HG03354 (cell line): ENCODE data around the gene HEATR5B.

ENCODE experiments used
- ATAC-seq: cut with Tn5 transposase; IDR thresholded peaks from one replicate; pipeline ENCODE4 v1.9.1; 2021; ENCODE audit warnings: mild to moderate bottlenecking; ENCODE audit not compliant: unreplicated experiment, poor library complexity, severe bottlenecking

The HEATR5B gene

DNA sequence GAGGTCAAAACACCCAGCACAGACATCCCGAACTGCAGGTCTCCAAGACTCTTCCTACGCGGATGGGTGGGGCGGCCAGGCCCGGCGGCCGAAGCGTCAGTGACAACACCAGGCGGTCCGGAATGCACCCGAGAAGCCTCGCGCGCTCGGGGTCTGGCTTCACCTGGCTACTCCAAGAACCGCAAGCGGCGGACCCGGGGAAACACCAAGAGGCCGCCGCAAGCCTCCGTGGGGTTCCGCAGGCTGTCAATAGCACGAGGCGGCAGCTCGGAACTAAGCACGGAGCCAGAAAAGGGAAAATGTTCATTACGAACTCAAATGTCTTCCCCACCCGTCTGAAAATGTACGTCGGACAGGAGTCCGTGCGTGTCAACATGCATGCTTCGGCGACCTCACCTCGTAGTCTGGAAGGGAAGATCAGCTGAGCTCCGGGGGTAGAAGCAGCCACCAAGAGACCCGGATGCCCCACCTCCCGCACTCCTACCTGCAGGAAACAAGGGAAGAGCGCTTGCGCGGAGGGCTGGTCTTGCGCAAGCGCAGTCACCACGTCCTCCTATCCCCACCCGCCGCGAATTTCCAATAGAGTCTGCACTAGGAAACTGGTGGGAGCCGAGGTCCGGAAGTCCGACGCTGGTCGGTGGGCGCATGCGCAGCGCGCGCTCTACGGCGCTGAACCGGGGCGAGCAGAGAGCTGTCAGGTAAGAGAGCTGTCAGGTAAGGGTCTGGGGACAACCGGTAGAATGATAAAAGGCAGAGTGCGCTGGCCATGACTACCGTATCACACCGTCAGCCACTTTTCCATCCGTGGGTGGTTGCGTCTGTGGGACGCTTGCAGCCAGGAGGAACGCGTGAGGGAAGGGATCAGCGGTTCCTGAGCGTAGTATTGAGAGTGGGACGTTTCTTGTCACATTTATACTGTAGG lies at the start of gene HEATR5B, which contains the start of gene GPATCH11:
Gene HEATR5B (minus strand): TSS at position 500 of the 922 bp plus-strand sequence. CDS start 958 bp downstream, outside the sequence.
Gene GPATCH11 (plus strand): TSS at position 646 of the 922 bp plus-strand sequence. CDS start 3,864 bp downstream, outside the sequence.
- ATAC-seq, result peak; percentile 81

DNA sequence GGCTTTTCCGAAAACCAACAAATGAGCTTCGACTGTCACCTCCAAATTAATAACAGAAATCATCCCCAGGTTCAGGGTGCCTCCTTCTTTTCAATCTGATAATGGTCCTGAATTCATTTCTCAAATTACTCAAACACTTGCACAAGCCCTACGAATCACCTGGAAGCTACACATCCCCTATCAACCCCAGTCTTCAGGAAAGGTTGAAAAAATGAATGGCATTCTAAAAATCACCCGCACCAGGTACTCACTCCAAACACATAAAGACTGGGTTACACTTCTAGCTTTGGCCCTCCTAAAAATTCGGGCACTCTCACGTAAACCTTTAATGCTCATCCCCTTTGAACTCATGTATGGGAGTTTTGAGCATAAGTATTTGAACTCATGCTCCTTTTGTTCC lies 48.7 kb upstream of the HEATR5B start:
- no peak for ATAC-seq

DNA sequence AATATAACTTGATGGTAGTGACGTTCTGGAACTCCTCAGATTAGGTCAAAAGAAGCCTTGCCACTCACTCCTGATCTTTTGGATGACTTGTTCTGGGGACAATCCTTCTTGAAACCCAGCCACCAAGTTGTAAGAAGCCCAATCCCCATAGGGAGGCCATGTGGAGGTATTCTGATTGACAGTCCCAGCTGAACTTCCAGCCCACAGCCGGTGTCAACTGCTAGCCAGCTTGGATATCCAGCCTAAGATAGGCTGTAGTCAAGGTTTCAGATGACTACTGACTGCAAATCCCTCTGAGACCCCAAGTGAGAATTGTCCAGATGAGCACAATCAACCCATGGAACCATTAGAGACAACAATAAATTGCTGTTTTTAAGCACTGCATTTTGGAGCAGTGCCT lies 41.2 kb upstream of the HEATR5B start:
- no peak for ATAC-seq

DNA sequence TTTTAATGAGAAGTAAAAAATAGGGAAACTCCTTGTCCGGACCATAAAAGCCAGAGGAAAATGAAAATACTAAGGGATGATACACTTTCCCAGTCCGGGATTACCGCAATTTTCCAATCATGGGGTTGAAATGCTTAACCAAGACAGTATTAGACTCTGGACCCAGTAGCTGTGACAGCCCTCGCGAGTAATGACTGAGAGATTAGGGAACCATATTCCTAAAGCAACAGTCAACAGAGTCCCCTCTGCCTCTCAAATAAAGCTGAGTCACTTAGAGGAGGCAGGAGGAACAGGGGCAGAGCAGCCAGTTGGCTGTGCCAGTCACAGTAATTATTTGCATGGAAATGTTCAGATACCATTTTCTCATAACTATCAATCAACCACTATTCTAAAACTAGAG lies 35.0 kb upstream of the HEATR5B start:
- no peak for ATAC-seq

DNA sequence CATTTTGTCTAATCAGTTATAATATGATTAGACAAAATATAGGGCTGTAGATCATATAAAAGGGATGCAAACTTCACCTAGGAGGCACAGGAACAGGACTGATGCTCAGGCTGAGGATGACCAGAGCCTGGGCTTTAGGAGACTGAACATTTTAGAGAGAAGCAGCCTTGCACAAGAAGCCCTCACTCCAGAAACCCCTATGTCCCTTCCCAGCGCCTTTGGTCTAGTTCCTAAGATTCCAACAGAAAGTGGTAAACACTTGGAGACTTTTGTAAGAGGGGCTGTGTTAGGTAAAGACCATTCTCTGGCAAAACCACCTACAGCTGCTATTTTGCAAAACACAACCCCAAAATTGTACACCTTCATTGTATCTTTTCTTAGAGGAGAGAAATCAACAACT lies 33.4 kb upstream of the HEATR5B start:
- no peak for ATAC-seq

DNA sequence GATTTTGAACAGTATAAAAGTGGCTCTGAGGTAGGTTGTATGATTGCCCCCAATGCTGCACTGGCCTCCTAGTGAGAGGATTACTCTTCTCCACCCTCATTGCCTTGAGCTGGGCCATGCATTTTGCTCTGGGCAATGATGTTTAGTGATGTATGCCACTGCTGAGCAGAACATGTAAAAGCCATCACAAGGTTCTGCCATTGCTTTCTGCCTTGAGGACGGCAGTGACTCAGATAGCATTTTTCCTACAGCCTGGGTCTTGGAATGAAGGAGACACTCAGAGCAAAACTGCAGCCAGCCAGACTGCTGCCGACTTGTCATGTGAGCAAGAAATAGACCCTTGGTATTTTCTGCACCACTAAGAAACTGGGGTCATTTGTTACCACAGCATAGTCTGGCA lies 27.8 kb upstream of the HEATR5B start:
- ATAC-seq, result no peak

DNA sequence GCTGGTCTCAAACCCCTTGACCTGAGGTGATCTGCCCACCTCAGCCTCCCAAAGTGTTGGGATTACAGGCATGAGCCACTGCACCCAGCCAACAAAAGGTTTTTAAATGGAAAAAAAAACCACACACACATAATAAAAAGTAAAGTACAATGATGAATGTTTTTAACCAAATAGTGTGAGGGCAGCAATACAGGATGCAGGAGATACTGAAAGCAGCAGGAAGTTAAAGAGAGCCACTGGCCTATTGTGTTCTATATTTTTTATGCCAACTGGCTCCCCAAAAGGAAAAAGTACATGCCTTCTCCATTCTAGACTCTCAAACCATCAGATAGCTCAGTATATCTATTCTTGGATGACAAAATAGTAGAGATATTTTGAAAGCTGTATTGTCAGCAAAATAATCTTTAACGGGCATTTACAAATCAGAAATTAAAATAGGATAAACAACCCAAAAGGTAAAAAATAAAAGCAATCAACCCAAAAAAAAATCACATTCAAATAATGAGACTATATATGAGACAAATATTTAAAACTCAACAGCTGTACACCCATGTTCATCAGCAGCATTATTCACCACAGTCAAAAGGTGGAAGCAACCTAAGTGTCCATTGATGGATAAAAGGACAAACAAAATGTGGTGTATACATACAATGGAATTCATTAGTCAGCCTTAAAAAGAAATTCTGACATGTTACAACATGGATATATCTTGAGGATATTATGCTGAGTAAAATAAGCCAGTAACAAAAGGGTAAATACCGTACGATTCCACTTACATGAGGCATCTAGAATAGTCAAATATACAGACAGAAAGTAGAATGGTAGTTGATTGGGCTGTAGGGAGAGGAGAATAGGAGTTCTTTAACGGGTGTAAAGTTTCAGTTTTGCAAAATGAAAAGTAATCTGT lies 26.4 kb upstream of the HEATR5B start:
- no peak for ATAC-seq

DNA sequence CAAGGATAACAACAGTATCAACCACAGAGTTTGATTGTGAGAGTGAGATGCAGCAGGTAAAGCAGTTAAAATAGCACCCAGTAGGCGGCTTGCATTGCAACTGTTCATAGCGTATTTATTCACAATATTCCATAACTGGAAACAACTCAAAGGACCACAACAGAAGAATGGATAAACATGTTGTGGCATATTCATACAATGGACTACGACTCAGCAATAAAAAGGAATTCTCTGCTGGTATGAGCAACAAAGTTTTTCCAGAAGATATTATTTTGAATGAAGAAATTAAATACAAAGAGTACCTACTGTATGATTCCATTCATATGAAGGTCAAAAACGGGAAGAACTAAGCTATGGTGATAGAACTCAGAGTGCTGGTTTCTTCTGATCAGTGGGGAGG lies 25.4 kb upstream of the HEATR5B start:
- ATAC-seq, result no peak

DNA sequence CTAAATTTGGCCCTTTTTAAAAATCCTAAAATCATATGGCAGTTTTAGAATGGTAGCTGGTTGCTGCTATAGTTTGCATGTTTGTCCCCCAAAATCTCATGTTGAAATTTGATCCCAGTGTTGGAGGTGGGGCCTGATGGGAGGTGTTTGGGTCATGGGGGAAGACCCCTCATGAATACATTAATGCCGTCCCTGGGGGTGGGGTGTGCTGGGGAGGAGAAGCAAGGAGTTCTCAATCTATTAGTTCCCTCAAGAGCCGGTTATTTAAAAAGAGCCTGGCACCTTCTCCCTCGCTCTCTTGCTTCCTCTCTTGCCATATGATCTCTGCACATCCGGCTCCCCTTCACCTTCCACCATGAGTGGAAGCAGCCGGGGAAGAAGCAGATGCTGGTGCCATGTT lies 21.0 kb upstream of the HEATR5B start:
- no peak for ATAC-seq

DNA sequence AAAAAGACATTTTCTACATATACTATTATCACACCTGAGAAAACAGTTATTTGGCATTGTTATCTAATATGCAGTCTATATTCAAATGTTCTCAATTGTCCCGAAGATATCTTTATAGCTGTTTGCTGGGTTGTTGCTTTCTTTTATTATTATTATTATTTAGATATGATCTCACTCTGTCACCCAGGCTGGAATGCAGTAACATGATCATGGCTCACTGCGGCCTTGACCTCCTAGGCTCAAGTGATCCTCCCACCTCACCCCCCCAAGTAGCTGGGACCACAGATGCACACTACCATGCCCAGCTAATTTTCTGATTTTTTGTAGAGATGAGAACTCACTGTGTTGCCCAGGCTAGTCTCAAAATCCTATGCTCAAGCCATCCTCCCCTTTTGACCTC lies 20.0 kb upstream of the HEATR5B start:
- ATAC-seq, result no peak

DNA sequence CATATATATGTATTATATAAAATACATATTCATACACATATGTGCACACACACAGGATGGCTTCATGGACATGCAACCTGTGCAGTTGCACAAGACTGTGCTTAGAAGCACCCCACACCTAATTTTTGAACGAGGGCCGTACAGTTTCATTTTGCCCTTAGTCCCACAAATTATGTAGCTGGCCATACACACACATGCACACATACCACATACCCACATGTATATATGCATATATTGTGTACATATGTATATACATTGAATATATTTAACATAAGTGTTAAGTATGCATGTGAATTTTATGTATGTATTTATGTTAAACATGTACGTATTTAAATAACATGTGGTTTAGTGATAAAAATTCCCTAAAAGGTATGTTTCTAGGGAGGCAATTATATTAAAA lies 18.4 kb upstream of the HEATR5B start:
- no peak for ATAC-seq

DNA sequence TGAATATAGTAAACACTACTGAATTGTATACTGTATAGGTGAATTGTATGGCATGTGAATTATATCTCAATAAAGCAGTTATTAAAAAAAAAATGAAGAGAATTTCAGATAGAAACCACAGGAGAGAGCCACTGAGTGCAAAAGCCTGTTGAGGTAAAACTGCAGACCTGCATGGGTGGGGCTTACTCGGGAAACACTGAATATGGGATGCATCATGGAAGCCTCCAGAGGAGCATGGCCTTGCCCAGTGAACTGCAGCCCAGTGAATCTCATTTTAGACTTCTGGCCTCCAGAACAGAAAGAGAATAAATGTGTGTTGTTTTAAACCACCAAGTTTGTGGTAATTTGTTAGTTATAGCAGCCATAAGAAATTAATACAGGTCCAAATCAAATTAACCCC lies 15.9 kb upstream of the HEATR5B start:
- no peak for ATAC-seq

DNA sequence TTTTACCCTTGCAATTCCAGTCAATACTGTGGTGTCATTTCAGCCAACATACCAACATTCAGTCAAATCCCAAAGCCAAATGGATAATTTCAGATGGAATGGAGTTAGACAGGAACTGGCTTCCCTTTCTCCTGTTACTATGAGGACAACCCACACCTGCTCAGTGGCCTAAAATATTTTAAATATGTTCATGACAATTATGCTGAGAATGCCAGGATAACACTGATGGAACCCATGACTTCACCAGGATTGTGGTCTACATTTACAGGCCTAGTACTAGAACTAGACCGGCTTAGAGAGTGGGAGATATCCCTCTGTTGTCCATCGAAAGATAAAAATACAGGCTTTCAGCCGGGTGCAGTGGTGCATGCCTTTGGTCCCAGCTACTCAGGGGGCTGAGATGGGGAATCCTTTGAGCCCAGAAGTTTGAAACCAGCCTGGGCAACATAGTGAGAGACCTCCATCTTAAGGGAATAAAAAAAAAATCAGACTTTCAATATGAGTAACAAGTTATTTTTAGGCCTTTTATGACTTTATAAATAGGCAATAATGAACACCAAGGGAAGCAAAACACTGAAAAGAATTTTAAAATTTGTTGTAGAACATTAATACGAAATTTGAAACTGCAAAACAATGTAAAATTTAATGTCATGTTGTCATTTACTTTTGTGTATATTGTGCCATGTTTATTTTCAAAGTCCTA lies 14.4 kb upstream of the HEATR5B start:
- ATAC-seq, result no peak

DNA sequence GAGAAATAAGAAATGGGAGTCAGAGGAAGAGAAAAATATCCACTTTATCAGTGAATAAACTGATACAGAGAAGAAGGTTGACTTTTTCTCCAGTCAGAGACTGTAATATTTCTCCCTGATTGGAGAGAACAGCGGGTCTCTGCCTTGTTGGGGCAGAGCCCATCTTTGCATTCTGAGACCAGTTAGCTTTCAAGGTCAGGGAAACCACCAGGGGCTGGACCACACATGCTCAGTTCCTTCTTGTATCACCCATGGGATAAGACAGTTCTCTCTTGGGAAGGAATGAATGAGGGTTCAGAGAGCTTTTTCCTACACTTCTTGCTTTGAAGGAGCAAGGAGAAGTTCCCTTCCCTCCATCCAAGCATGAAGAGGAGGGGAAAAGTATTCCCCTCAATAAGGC lies 12.4 kb upstream of the HEATR5B start:
- no peak for ATAC-seq

DNA sequence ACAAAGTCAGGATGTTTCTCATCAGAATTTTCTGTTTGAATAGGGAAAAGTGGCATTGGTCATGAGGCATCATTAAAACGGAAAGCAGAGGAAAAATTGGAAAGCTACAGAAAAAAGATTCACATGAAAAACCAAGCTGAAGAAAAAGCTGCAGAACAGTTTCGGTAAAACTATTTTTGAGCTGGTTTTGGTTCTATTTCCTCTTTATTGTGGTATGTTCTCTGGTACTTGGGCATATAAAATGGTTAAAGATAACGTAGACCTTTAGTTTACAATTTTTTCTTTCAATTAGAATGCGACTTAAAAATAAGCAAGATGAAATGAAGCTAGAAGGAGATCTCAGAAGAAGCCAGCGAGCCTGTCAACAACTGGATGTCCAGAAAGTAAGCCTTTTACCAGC lies 7.7 kb upstream of the HEATR5B start:
- ATAC-seq, result peak; percentile 65

DNA sequence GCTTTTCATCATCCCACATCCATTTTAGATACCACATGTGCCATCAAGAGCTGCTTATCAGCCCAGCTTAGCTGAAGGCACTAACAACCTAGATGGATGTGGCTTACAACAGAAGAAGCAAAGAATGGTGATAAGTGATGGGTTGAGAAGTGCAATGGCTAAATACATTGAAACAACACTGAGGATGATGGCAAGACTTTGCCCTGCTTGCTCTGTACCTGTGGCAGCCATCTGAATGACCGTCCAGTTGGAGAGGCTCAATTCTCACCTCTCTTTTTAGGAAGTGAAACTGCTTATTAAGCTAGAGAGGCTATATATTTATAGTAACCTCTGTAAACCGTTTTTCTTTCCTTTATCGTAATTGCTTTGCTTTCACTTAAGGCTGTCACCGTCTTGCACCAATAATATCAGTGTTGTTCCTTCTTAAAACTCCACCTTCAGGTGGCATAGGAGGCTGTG lies 5.9 kb upstream of the HEATR5B start:
- peak; percentile 90 for ATAC-seq

DNA sequence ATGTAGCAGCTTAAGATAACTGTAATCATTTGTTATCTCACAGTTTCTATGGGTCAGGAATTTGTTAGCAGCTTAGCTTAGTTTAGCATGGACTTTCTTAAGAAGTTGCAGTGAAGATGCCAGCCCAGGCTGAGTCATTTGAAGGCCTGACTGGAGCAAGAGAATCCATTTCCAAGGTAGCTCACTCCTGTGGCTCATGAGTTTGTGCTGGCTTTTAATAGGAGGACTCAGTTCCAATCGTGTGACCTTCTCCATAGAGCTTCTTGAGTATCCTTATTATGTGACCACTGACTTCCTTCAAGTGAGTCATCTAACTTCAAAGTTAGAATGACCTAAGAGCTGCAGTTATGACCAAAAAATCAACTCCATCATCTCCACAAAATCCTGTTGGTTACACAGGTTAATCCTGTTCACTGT lies 1.6 kb upstream of the HEATR5B start:
- ATAC-seq, result no peak

DNA sequence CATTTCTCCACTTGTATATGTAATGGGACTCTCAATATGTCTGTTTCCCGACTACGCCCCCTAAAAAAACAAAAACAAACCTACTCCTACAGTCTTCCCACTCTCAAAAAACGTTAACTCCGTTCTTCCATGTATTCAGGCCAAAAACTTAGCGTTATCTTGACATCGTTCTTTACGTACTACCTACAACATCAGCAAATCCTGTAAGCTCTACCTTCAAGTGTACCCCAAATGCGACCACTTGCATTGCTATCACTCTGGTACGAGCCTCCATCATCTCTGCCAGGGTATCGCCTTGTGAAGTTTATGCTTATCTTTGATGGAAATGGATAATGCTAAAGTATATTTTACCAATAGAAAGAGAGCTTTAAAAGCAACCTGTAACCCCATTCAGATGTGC lies 625 bp upstream of the HEATR5B start:
- ATAC-seq, result peak; percentile 5

DNA sequence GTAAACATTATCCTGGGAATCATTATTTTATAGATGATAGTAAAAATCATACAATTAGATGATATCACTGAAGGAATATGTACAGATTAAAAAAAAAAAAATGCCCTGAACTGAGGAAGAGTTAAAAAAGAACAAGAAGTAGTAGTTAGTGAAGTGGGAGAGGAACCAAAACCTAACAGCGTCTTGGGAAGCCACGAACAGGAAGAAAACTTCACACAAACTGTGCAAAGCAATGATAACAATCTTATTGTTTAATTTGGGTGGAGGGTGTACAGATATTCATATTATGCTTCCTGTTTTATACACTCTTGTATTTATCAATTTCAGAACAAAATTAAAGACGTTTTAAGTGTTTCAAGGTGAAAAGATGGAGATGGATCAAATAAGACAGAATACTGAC lies 3.5 kb downstream of the HEATR5B start:
- ATAC-seq, result no peak

DNA sequence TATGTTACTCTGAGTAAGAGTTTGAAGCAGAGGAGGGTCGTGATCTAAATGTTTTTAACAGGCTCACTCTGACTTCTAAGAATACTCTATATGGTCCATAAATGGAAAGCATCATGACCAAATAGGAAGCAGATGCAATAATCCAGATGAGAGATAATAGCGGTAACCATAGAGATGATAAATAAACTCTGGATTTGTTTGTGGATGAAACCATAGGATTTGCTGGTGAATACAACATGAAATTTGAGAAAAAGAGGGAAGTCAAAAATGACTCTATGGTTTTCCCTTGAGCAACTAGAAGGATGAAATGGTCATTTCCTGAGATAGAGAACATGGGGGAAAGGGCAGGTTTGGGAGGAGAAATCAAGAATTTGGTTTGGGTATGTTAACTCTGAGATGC lies 3.9 kb downstream of the HEATR5B start:
- ATAC-seq, result no peak
